Ovary (tissue), 10 donors: ENCODE measurements around the gene ECM2. TPM values are rescaled to one million over a fixed set of nuclear protein-coding genes. Genes with fewer than 3 reads are reported as not detected.
A peak's percentile ranks its signal among the peaks of the same experiment; 100 is the strongest.
"Not testable (repeated sequence)": the region's sequence is repeated elsewhere in the genome, so short reads cannot be mapped to it uniquely, and the experiment has no call there.

ENCODE experiments used
- DNase-seq, 5 donors: peaks; one replicate each; pipeline ENCODE4 v3.0.0-alpha.2; 2019 to 2020
- H3K27ac ChIP-seq, 2 donors: fragments of 200-600 bp; one replicate each; pipeline versions ENCODE4 v1.5.1 to v1.8.0; 2019 to 2022
- H3K27me3 ChIP-seq: fragments of 200-600 bp; one replicate; pipeline ENCODE4 v1.8.0; 2022
- H3K36me3 ChIP-seq: fragments of 200-600 bp; sonication (generic); one replicate; pipeline ENCODE4 v1.5.1; 2019
- H3K4me1 ChIP-seq: one replicate; pipeline ENCODE4 v1.8.1; 2013; ENCODE audit warnings: mild to moderate bottlenecking, moderate library complexity; ENCODE audit not compliant: insufficient read depth
- H3K4me3 ChIP-seq: fragments of 200-600 bp; sonication (generic); one replicate; pipeline ENCODE4 v1.5.1; 2017
- H3K9me3 ChIP-seq, 2 donors: fragments of 200-600 bp in 1 of 2; sonication (generic) in 1 of 2; one replicate each; pipeline versions ENCODE4 v1.5.1 to v1.8.1; 2013 to 2019; ENCODE audit warnings: mild to moderate bottlenecking in 1 of 2, moderate library complexity in 1 of 2
- EP300 ChIP-seq: sonication (generic); formaldehyde crosslinking; IDR thresholded peaks from one replicate; pipeline ENCODE4 v1.6.1; 2017; ENCODE audit warnings: antibody characterized with exemption
- POLR2A ChIP-seq: fragments of 450-650 bp; IDR thresholded peaks from one replicate; pipeline ENCODE4 v1.6.1; 2017; ENCODE audit warnings: antibody characterized with exemption, mild to moderate bottlenecking, moderate library complexity
- WGBS, 3 donors: extraction: QIAGEN DNeasy Blood & Tissue Kit in 1 of 3; methylation state at CpG; one replicate each; pipeline versions ENCODE4 v1.1.5 to v1.1.7; 2013 to 2017; 5-methylcytosine and 5-hydroxymethylcytosine counted together
- intact Hi-C, 4 donors: fragments of 100-400 bp; cut with DNase I; formaldehyde crosslinking; loops; one replicate each; pipeline versions ENCODE4 v1.11.0 to v1.15.1; 2022 to 2023
- long read RNA-seq, 3 donors: library from polyadenylated mRNA in 2 of 3; unstranded in 2 of 3; transcript quantifications; one replicate each; pipeline ENCODE4 v2.0.0 and lab custom pipeline, GENCODE V29; 2021 to 2026
- polyA plus RNA-seq, 2 donors: library from polyadenylated mRNA; stranded (reverse); fragments of 200-250 nt in 1 of 2; fragments of 350-450 nt in 1 of 2; fragmentation: Illumina TruSeq in 1 of 2; extraction: RNeasy Lipid Tissue Mini Kit (QIAGEN cat#74804) in 1 of 2; gene quantifications; one replicate each; pipeline ENCODE4 v1.2.3, GENCODE V29; 2013 to 2014
- total RNA-seq, 7 donors: library from RNA; depleted of rRNA in 2 of 7; stranded (reverse); fragments of >200 nt in 2 of 7; fragmentation: NEBNext Ultra II Directional in 3 of 7; extraction: Animal tissue kit (Norgen Biotek cat#: 25700) in 3 of 7; gene quantifications; one replicate each; pipeline versions ENCODE4 v1.1.0 to v1.2.4, GENCODE V29; 2016 to 2023
- TF ChIP-seq, protein P1 (sequence below), 3 donors: fragments of 450-650 bp in 2 of 3; fragments of 200-600 bp in 1 of 3; IDR thresholded peaks; one replicate each; pipeline versions ENCODE4 v1.5.1 to v1.8.0; 2016 to 2022; ENCODE audit warnings: antibody characterized with exemption in 3 of 3, mild to moderate bottlenecking in 1 of 3
- donor health status: DM: no; HTN: no; CAD: no; lungs with moderate emphysema.
- donor health status: DM: no; HTN: no; CAD: no.
- donor health status: Bipolar disorder and iron deficiency.
- donor health status: DM: yes; HTN: yes; CAD: no.
- donor health status: DM: no; HTN: no; CAD: no.
- donor health status: DM: yes; HTN: yes; CAD: no.

Gene ECM2
- 10 to 100 TPM; 35.0 to 80.2 (median 63.1) TPM for total RNA-seq
- 10 to 100 TPM; 88.8 to 91.4 TPM for polyA plus RNA-seq
- long read RNA-seq, donor 1, partial matches to known transcripts = 12 of 28 reads
- long read RNA-seq, donor 1, other reads (novel, unspliced or antisense) = 12 of 28 reads
- long read RNA-seq, donor 2 = 0 reads
- long read RNA-seq, donor 3, transcript ECM2-201 (10 exons, 3,253 nt) = major isoform, 6 of 26 reads
- long read RNA-seq, donor 3, partial matches to known transcripts = 9 of 26 reads
- long read RNA-seq, donor 3, other reads (novel, unspliced or antisense) = 10 of 26 reads

DNA sequence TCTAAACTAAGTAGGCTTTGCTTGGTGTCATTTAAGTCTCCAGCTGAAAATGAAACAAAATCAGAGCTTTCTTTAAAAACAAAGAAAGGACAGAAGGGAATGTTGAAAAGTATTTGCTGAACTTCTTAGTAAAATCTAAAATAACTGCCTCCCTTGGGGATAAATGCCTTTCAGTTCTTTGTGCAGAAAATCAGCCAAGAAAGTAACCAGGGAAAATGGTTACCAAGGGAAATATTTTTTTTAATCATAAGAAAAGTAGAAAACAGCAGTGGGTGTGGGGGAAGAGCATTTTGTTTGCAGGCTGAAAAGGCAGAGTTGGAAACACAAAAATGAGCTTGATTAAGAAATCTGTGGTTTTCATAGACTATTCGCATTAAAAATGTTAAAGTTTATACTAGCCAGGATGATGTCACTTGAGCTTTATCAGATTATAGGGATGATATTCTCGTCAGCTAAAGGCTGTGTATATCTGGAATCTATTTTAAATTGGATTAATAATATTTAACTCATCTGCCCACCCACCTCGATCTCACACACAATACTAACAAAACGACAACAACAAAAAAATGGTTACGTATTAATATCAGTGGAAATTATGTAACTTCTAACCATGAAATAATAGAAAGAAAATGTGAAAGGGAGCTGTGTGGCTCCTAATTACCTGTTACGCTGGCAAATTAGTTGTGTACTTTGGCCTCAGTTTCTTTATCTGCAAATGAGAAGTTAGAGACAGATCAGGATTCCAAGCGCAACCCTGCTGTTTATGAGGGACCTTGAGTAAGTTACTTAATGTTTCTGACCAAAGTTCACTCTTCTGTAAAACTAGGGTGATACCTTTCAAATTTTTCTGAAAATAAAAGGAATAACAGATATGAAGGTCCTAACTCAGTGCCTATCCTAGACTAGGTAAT, at the start of gene ECM2:
Gene ECM2 (minus strand): TSS at position 51 of the 911 bp plus-strand sequence. CDS start 13,124 bp downstream, outside the sequence.
- Histone ChIP-seq H3K9me3 (no peaks in the 10 kb centered on the region), H3K27ac (peak within 1 kb of the TSS in 1 of 2 donors; percentile 66), H3K4me1 (peaks cover 4% of the 10 kb centered on the region), H3K4me3 (peak within 1 kb of the TSS; percentile 35), H3K36me3 (no peaks in the 10 kb centered on the region), H3K27me3 (no peaks in the 10 kb centered on the region)
- intact Hi-C loops = loop anchor here in 2 of 4 donors (5.0 to 10.0 kb wide), 2 partner anchors 59 to 81 kb away; no protein-coding TSS in a partner anchor
- no peak for TF ChIP-seq EP300
- TF ChIP-seq, protein P1, sequence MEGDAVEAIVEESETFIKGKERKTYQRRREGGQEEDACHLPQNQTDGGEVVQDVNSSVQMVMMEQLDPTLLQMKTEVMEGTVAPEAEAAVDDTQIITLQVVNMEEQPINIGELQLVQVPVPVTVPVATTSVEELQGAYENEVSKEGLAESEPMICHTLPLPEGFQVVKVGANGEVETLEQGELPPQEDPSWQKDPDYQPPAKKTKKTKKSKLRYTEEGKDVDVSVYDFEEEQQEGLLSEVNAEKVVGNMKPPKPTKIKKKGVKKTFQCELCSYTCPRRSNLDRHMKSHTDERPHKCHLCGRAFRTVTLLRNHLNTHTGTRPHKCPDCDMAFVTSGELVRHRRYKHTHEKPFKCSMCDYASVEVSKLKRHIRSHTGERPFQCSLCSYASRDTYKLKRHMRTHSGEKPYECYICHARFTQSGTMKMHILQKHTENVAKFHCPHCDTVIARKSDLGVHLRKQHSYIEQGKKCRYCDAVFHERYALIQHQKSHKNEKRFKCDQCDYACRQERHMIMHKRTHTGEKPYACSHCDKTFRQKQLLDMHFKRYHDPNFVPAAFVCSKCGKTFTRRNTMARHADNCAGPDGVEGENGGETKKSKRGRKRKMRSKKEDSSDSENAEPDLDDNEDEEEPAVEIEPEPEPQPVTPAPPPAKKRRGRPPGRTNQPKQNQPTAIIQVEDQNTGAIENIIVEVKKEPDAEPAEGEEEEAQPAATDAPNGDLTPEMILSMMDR (IDR thresholded peaks at IDR 0.05) = no peak
- TF ChIP-seq POLR2A = no peak
- WGBS, 3 donors = 7 to 13% (median 7%) methylated on average over 7 of the region's 7 CpGs
- DNase-seq = no peak

DNA sequence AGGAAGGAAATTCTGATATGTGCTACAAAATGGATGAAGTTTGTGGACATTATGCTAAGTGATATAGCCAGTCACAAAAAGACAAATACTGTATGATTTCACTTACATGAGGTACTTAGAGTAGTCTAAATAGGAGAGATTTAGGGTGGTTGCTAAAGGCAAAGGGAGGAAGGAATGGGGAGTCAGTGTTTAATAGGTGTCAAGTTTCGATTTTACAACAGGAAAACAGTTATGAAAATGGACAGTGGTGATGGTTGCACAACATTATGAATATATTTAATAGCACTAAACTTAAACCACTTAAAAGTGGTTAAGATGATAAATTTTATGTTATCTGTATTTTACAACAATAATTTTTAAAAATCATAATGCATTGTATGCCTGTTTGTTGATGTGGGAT, 40.4 kb upstream of the ECM2 start:
- intact Hi-C loops = no loop called here
- WGBS, 3 donors = 60 to 71% (median 67%) methylated on average over 1 of the region's 1 CpG
- no peak for DNase-seq
- H3K27me3 ChIP-seq = no peaks in the 10 kb centered on the region
- no peak overlapping the region for H3K27ac ChIP-seq
- H3K4me1 ChIP-seq = no peaks in the 10 kb centered on the region
- H3K9me3 ChIP-seq = no peaks in the 10 kb centered on the region
- no peak overlapping the region for H3K4me3 ChIP-seq
- H3K36me3 ChIP-seq = no peaks in the 10 kb centered on the region
- TF ChIP-seq EP300 (no peak), POLR2A (no peak)
- TF ChIP-seq, protein P1 (IDR thresholded peaks at IDR 0.05) = no peak

DNA sequence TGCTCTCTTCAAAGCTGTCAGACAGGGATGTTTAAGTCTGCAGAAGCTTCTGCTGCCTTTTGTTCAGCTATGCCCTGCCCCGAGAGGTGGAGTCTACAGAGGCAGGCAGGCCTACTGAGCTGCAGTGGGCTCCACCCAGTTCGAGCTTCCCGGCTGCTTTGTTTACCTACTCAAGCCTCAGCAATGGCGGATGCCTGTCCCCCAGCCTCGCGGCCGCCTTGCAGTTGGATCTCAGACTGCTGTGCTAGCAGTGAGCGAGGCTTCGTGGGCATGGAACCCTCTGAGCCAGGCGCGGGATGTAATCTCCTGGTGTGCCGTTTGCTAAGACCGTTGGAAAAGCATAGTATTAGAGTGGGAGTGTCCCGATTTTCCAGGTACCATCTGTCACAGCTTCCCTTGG, 37.8 kb upstream of the ECM2 start:
- WGBS, 3 donors = 94 to 95% (median 95%) methylated on average over 12 to 14 of the region's 14 CpGs

DNA sequence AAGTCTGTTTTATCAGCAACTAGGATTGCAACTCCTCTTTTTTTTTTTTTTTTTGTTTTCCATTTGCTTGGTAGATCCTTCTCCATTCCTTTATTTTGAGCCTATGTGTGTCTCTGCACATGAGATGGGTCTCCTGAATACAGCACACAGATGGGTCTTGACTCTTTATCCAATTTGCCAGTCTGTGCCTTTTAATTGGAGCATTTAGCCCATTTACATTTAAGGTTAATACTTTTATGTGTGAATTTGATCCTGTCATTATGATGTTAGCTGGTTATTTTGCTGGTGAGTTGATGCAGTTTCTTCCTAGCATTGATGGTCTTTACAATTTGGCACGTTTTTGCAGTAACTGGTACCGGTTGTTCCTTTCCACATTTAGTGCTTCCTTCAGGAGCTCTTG, 36.1 kb upstream of the ECM2 start:
- WGBS, 3 donors = 77 to 95% (median 92%) methylated on average over 2 of the region's 2 CpGs
- intact Hi-C loops, H3K4me1 ChIP-seq: not testable (repeated sequence)

More for the DNA sequence above, 37.8 kb upstream of the ECM2 start:
- H3K36me3 ChIP-seq, DNase-seq, H3K27ac ChIP-seq, H3K4me3 ChIP-seq, H3K4me1 ChIP-seq, H3K27me3 ChIP-seq, intact Hi-C loops, H3K9me3 ChIP-seq: not testable (repeated sequence)

DNA sequence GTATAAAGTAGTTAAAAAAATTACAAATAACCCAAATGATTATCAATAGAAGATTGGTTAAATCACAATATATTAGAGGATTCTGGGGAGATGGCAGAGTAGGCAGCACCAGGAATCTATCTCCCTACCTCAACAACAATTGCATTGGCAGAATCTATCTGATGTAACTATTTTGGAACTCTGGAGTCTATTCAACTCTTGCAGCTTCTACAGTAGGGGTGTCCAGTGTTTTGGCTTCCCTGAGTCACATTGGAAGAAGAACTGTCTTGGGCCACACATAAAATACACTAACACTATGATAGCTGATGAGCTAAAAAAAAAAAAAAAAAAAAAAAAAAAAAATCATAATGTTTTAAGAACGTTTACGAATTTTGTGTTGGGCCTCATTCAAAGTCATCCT, 29.2 kb upstream of the ECM2 start:
- no peaks in the 10 kb centered on the region for H3K27me3 ChIP-seq
- TF ChIP-seq POLR2A = no peak
- DNase-seq = no peak
- peaks cover 5% of the 10 kb centered on the region for H3K4me1 ChIP-seq
- no peak overlapping the region for H3K4me3 ChIP-seq
- H3K9me3 ChIP-seq = no peaks in the 10 kb centered on the region
- no peaks in the 10 kb centered on the region for H3K36me3 ChIP-seq
- intact Hi-C loops = no loop called here
- 15 to 18% (median 15%) methylated on average over 2 of the region's 2 CpGs for WGBS, 3 donors
- H3K27ac ChIP-seq = no peak overlapping the region

More for the DNA sequence above, 36.1 kb upstream of the ECM2 start:
- H3K27ac ChIP-seq, H3K4me3 ChIP-seq, DNase-seq, H3K27me3 ChIP-seq, H3K9me3 ChIP-seq, H3K36me3 ChIP-seq: not testable (repeated sequence)
